SW480 (cell line): ENCODE results near the gene MAGEB17.
"Not testable (repeated sequence)": the region's sequence is repeated elsewhere in the genome, so short reads cannot be mapped to it uniquely, and the experiment has no call there.

Source experiments
- DNase-seq: peaks from one replicate; pipeline ENCODE4 v3.0.0-alpha.2; 2016; ENCODE audit warnings: low spot score

Gene MAGEB17

DNA sequence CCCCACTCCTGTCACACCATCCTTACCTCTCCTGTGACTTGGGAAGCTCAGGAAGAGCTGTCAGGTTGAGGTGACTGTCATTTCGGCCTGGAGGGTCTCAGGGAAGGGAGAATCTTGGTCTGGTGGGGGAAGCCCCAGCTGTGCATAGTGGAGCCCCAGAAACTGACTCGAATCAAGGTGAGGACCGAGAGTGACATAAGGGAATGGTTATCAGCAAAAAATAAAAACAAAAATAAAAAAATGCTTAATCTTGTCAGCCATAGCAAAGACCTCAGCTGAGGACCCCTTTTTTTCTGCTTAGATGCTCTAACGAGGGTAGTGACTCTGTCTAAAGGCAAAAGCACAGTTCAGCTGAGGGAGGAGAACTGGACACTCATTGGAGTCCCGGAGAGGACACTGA is at the start of gene MAGEB17:
Gene MAGEB17, plus strand, starts transcription at position 301 of the 400 bp plus-strand sequence. CDS start 2,902 bp downstream, outside the sequence.
- no peak for DNase-seq

GRCh38 chrX:16119353-16120220 is 47.7 kb upstream of the MAGEB17 start:
- no peak for DNase-seq

- DNase-seq, result no peak
Observed at GRCh38 chrX:16120431-16120830, 46.9 kb upstream of the MAGEB17 start.

DNA sequence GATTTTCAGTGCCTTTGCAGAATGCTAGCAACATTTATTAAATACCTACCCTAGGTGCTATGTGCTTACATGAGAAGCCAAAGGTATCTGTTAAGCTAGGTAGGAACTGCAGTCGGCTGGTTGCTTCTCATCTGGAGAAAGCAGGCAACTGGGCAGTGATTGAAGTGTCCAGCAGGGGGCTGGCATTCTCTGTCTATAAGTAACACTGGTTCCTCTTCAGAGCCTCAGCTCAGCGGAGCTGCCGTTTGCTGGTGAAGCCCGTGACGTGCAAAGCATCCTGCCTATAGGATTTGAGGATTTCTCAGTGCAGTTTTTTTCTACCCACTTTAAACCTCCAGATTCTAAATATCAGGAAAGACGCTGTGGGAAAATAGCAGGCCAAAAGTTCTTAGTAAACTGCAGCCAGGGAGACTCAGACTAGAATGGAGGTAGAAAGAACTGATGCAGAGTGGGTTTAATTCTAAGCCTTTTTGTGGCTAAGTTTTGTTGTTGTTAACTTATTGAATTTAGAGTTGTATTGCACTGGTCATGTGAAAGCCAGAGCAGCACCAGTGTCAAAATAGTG is 44.0 kb upstream of the MAGEB17 start, which contains the start of gene GRPR:
Gene GRPR, plus strand, starts transcription at position 344 of the 565 bp plus-strand sequence. CDS start 389 bp downstream, outside the sequence.
- DNase-seq, result peak; percentile 81

DNA sequence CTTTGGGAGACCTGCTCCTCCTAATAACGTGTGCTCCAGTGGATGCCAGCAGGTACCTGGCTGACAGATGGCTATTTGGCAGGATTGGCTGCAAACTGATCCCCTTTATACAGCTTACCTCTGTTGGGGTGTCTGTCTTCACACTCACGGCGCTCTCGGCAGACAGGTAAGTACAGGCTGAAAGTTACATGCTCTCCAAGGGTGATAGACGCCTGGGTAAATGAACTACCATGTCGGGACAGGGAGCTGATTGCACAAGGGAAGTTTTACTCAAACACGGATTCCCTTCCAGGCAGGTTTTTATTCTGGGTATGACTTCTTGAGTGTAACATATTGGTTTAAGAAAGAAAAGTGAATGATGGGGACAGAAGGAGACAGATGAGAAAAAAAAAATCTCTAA is 43.1 kb upstream of the MAGEB17 start:
- DNase-seq, result no peak

DNA sequence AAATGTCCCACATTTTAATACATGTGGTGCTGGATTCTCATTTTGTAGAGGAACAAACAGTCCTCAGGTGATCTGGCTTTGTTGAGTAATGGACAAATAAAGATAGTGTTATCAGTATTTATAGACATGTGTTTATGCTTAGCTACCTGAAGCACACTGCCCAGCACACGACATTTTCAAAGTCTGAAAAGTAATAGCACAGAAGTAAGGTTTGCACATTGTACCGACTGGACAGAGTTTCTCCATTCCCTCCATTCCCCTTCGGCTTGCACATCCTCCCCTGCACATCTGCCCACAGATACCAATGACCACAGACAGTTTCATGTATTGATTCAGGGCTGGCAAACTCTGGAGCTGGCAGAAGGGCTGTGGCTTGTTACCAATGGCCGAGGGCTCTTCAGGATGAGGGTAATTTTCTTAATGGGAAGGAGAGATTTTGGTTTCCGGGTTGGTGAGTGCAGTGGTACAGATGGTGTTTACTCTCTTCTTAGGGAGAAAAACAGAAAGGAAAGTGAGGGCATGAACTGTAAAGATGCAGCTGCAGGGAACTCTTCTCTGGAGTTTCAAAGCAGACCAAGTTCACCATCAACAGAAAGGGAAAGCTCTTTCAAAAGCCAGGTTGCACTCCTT is 41.6 kb upstream of the MAGEB17 start:
- no peak for DNase-seq

GRCh38 chrX:16130707-16131106 is 36.6 kb upstream of the MAGEB17 start:
- DNase-seq, result no peak

GRCh38 chrX:16134936-16135335 is 32.3 kb upstream of the MAGEB17 start:
- DNase-seq, result no peak

DNA sequence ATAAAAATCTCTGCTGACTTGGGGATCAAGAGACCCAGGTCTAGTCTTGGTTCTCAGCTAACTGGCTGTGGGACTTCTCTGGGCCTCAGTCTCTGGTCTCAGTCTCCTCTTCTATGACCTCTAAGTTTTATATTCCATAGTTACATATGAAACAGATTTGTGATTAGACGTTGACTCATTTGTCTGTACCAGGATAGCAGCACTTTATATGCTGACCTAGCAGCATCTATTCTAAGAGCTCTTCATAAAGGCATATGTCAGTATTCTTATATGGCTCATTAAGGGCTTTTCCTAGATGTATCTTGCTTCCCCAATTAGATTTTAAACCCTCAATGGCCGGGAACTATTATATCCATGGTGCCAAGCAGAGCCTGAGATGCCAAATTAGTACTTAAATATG is 31.2 kb upstream of the MAGEB17 start:
- DNase-seq, result no peak

DNA sequence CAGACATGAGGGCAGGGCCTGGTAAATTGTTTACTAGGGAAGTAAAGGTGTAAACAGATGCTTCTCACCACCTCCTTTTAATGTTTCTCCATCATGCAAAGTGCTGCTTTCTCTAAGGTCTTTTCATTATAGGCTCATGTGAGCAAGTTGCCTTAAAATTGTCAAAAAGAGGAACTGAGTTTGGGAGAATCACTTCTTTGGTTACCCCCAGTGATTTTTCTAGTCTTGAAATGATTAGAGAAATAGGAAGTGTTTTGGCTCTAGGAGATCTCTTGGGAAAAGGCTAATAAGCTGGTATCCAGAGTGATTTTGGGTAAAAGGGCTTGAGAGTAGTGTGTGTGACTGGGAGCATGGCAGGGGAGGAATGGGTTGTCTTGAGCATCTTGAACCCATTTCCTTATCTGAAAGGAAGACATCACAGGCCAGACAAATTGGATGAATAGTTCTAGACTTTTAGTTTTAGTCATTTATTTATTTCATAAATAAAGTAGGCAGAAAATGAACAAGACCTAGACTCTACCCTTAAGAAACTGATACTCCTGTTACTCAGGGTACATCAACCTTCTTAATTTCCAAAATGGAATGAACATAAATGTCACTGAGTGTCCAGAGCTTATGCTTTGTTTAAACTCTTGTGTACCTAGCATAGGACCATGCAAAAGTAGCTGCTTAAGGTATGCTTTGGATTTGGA is 29.7 kb upstream of the MAGEB17 start:
- no peak for DNase-seq

DNA sequence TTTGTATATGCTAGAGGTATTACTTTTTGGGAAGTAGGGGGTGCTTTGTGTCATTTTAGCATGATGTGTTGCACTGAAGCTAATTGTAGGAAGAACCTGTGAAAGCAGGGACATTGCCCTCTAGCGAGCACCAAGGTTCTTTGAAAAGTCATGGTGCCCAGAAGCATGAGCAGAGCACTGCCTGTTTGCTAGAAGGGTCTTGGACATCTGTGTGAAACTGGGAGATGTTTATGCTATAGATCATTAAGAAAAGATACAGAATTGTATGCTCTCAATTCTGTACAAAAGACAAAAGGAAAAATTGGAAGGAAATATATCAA is 29.2 kb upstream of the MAGEB17 start:
- DNase-seq, result no peak

DNA sequence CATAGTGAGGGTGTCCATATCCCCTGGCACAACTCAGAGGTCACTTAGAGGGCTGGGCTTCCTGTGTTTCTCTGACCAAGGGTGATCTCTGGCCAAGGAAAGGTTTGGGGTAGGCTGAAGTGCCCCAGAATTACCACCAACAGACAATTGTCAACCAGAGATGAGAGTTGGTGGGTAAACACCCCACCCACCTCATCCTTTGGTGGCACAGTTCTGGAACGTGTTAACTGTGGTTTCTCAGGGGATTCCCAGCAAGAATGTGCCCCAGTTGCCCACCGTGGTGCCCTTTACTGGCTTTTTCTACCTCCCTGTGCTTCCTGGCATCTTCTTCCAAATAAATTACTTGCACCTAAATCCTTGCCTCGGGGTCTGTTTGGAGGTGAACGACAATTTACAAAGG is 26.8 kb upstream of the MAGEB17 start:
- DNase-seq, result no peak

DNA sequence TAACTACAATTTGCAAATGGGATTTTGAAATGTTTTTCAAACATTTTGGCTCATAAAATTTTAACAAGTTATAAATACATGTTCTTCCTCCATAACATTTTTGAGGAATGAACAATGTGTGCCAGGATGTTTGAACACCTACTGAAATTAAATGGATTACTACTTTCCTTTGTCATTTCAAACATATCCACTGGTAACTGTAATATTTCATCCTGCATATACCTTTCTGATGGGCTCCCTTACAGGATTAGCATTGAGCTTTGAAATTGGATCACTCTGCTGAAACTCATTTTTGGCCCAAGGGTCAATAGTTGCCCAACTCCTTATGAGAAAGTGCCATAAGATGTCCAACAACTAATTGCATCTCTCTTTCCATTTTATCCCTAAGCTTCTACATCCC is 26.3 kb upstream of the MAGEB17 start:
- no peak for DNase-seq

GRCh38 chrX:16141422-16142245 is 25.6 kb upstream of the MAGEB17 start:
- DNase-seq, result no peak

DNA sequence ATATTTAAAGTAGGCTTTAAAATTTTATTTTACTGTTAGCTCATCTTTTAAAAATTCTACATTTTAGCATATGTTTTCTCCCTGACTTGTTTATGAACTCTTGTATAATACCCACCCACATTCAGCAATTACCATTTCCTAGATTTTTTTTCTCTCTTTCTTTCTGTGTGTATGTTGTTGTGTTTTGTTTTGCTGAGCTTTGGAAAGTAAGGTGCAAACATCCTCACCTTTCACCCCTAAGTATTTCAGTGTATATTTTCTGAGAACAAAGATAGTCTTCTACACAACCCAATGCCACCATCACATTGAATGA is 25.1 kb upstream of the MAGEB17 start:
- no peak for DNase-seq

DNA sequence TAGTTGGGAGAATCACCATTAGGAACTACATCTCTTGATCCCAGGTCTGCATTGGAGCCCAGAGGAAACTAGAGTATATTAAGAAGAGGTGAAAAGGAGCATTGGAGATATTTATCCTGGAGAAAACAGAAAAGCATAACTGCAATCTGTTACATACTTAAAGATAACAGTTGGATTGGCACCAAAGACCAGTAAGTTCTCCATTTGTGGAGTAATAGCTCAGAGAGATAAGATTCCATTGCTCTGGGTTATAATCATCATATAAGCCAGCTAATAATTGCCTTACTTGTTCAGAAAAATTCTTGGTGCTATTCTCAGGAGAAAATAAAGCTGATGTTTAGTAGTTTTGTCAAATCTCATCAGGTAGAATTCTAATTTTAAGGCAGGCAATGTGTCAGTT is 23.3 kb upstream of the MAGEB17 start:
- DNase-seq, result no peak

DNA sequence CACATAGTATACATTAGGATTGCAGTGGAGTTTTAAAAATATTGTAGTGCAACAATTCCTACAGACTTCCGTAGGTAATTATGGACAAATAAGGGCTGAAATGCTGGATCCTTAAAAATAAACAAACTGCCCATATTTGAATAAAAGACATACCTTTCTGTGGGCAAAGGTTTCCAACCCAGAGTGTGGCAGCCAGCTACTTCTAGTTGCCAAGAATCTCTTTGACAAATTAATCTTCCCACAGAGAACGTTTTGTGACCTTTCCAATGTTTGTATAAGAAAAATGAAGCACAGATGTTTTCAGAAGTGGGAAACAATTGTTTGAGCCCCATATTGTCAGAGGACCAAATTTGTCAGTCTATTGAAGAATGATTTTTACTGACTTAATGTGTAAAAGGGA is 22.9 kb upstream of the MAGEB17 start:
- no peak for DNase-seq

- not testable (repeated sequence) for DNase-seq
Observed at GRCh38 chrX:16145093-16145492, 22.2 kb upstream of the MAGEB17 start.

DNA sequence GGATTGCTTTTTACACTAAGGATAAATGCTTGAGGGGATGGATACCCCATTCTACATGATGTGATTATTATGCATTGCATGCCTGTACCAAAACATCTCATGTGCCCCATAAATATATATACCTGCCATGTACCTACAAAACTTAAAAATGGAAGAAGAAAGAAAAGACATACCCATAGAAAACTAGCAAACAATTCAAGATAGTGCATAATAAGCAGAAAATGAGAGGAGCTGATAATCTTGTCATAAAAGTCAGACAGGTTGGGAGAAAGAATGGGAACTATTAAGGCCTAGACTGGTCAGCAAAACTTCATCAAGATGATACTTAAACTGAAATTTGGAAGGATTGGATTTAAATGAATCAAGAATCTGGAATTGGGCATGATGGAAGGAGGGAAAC is 21.6 kb upstream of the MAGEB17 start:
- DNase-seq, result no peak

DNA sequence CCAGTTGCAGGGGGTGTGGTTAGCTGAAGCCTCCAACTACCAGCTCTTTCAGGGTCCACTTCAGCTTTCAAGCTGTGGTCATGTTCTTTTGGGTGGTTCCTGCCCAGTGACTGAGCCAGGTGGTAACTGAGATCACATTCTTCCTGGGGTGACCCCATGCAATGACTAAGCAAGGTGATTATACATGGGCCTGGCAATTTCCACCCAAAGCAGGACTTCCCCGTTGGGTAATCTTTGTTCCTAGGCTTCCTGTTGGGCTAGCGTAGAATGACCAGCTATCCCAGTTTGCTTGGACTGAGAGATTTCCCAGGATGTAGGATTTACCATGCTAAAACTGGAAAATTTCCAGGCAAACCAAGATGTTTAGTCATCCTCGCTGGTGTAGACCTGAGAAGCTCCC is 18.4 kb upstream of the MAGEB17 start:
- DNase-seq, result no peak

DNA sequence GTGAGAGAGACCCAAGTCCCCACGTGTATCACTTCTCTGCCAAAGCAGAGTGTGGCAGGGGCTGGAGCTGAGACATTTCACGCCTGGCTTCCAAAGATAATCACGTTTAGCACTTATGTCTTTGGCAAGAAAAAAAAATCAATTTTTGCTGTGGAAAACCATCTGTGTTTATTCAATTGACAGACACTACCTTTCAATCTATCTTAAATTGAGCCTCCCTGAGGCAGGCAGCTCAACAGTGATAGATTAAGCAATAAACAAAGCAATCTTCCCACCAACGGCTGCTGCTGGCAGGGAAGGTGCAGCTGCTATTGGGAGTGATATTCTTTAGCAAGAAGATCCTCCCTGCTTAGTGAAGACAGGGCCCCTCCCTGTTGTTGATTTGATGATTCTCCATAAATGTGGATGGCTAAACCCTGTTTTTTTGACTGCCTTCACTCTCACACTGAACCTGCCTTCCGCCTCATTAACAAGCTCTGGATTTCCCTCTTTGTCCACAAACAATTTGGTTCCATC is 11.6 kb upstream of the MAGEB17 start:
- no peak for DNase-seq
